IMR-90 (cell line): ENCODE data around the gene ST3GAL3. TPM values are rescaled to one million over a fixed set of nuclear protein-coding genes. Genes with fewer than 3 reads are reported as not detected.
A peak's percentile ranks its signal among the peaks of the same experiment; 100 is the strongest.

ENCODE experiments used
- polyA plus RNA-seq, 3 experiments: library from polyadenylated mRNA; depleted of rRNA; stranded (reverse); fragments of >200 nt; gene quantifications; 2 replicates each; pipeline ENCODE4 v1.2.3, GENCODE V29; 2012; ENCODE audit warnings: low replicate concordance in 1 of 3
- total RNA-seq: library from RNA; depleted of rRNA; stranded (reverse); fragments of >200 nt; gene quantifications from 2 replicates; pipeline ENCODE4 v1.2.3, GENCODE V29; 2012
- TF ChIP-seq, protein P1 (sequence below): conservative IDR thresholded peaks from 2 replicates; pipeline ENCODE4 v1.5.1; 2012; ENCODE audit warnings: mild to moderate bottlenecking, low read depth, low read length, improper control_type of control experiment

The ST3GAL3 gene
- total and polyA plus RNA-seq, 2 of the 4 experiments (the other 2 are of a cell fraction): 12.0 to 14.8 TPM

DNA sequence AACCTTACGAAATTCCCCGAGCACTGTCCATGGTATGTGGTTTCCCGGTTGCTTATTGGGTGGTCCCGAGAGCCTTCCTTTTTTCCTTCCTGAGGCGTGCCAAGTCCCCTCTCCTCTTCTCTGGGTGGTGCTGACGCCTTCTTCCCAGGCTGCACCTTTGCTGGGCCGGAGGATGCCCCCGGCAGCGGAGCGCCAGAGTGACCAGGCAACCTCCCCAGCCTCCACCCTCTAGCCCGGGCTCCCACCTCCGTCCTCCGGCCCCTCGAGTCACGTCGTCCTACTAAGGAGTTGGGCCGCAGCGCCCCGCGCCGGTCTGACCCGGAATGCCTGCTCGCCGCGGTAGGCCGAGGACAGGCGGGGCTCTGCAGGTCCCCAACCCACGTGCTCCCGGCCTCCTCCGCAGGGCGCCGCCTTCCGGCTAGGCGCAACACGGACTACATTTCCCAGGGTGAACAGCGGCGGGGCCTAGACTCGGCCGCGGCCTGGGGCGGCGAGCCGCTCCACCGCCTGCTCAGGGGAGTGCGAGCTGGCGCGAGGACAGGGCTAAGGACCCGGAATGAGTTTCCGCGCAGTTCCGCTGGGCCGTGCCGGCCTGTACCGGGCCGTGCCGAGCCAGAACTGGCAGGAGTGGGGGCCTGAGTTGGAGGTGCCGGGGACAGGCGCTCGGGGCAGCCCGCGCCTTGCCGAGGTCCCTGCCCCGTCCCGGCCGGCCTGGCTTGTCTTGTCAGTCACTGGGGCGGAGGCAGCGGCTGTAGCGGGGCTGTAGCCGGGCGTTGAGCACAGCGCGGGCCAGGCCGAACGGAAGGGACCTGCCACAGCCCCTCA, 239.1 kb downstream of the ST3GAL3 start, which contains the start of gene IPO13 (continued):
- TF ChIP-seq, protein P1, sequence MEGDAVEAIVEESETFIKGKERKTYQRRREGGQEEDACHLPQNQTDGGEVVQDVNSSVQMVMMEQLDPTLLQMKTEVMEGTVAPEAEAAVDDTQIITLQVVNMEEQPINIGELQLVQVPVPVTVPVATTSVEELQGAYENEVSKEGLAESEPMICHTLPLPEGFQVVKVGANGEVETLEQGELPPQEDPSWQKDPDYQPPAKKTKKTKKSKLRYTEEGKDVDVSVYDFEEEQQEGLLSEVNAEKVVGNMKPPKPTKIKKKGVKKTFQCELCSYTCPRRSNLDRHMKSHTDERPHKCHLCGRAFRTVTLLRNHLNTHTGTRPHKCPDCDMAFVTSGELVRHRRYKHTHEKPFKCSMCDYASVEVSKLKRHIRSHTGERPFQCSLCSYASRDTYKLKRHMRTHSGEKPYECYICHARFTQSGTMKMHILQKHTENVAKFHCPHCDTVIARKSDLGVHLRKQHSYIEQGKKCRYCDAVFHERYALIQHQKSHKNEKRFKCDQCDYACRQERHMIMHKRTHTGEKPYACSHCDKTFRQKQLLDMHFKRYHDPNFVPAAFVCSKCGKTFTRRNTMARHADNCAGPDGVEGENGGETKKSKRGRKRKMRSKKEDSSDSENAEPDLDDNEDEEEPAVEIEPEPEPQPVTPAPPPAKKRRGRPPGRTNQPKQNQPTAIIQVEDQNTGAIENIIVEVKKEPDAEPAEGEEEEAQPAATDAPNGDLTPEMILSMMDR: peak; percentile 66
